NCI-H2196 treated with DMSO at 0.1 percent for 48 hours (cell line): Measurements from ENCODE around the gene FCRL2.
"Not testable (repeated sequence)": the region's sequence is repeated elsewhere in the genome, so short reads cannot be mapped to it uniquely, and the experiment has no call there.

Source experiments
- DNase-seq: peaks from one replicate; lab custom pipeline; 2025; ENCODE audit not compliant: unreplicated experiment; lab: John Stamatoyannopoulos, UW

The FCRL2 gene

DNA sequence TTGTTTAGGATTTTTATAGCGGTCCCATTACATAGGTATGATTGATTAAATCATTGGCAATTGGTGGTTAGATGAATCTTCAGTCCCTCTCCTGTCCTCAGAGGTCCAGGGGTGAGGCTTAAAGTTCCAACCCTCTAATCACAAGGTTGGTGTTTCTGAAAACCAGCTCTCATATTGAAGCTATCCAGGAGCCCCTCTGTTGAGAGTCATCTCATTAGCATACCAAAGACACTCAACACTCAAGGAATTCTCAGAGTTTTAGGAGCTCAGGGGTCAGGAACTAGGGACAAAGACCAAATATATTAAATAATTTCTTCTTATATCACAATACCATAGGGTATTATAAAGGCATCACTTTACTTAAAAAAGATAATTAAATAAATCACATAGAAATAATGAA, 23.3 kb downstream of the FCRL2 start:
- DNase-seq: no peak

DNA sequence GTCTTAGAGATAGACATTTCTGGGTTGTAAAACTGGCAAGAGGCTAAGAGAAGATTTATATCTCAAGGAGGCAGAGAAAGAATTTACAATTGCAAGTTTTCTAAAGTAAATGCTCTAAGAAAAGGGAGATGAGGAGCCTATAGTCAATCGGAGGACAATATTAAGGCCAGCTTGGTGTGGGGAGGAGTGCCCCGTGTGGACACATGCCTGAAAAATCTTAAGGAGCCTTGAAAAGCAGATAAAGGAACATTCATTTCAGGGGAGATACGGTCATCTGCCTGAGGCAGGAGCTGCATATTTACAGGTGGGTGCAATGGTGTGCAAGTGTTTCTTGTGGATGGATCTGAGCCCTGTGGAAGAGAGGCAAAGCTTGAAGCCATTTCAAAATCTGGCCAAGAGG, 25.6 kb downstream of the FCRL2 start:
- DNase-seq: no peak

DNA sequence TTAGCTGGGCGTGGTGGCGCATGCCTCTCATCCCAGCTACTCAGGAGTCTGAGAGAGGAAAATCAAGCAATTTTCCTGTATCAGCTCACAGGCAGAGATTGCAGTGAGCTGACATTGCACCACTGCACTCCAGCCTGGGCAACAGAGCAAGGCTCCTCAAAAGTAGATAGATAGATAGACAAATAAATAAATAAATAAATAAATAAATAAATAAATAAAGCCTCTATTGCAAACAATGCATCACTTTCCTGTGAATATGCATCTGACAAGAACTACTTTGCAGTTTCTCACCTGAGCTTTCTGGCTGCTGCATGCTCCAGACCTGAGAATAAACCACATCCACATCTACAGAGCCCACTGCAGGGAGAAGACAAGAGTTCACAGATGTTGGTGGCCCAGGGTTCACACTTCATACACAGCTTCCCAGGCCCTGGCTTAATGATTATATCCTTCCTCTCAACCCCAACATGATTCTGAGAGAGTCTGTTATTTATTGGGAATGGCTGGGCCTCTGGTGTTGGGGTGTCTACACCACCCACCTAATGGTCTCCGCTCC, 28.6 kb downstream of the FCRL2 start:
- DNase-seq: no peak

DNA sequence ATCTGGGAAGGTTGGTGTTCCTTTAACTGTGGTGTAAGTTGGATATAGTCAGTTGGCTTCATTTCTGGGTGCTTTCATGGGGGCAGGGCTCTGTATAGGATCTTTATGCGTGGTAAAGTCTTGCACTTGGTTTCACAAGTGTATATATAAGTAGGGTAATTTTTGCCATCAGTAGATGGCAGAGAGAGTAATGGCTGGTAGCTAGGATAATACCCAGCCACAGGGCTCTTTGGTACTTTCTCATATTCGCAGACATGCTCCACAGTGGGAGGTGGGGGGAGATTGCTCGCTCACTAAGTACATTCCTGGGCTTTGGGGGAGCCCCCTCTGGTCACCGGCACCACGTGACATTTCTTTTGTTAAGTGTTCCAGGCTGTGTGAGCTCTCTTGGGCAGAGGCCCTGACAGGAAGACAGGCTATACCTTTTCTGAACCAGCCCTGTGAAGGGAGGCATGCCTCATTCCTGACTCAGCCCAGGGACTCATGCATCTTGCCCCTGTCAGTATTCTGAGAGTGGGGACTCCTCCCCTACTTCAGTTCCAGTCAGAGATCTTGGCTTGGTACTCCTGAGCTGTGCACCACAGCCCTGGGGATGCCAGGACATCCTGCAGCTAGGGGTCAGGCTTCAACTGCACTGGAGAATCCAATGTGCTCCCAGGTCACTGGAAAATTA, 37.6 kb downstream of the FCRL2 start:
- no peak for DNase-seq

DNA sequence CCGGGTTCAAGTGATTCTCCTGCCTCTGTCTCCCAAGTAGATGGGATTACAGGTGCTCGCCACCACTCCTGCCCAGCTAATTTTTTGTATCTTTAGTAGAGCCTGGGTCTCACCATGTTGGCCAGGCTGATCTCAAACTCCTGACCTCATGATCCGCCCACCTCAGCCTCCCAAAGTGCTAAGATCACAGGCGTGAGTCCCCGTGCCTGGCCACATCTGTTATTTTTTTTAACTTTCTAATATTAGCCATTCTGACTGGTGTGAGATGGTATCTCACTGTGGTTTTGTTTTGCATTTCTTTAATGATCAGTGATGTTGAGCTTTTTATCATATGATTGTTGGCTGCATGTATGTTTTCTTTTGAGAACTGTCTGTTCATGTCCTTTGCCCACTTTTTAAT, 40.9 kb downstream of the FCRL2 start:
- DNase-seq: not testable (repeated sequence)

DNA sequence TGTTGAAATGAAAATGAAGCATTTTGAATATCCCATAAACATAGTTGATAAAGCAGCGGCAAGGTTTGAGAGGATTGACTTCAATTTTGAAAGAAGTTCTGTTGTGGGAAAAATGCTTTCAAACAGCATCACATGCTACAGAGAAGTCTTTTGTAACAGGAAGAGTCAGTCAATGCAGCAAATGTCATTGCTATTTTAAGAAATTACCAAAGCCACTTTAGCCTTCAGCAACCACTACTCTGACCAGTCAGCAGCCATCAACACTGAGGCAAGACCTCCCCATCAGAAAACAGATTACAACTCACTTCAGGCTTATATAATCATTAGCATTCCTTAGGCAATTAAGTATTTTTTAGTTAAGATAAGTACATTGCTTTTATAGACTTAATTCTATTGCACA, 42.6 kb downstream of the FCRL2 start:
- no peak for DNase-seq

DNA sequence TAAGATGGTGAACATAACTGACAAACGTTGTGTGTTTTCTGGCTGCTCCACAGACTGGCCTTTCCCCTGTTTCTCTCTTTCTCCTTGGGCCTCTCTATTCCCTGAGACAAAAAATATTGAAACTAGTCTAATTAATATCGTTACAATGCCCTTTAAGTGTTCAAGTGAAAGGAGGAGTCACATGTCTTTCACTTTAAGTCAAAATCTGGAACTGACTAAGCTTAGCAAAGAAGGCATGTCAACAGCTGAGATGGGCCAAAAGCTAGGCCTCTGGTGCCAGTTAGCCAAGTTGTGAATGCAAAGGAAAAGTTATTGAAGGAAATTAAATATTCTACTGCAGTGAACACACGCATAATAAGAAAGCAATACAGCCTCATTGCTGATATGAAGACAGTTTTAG, 44.2 kb downstream of the FCRL2 start:
- DNase-seq: no peak

DNA sequence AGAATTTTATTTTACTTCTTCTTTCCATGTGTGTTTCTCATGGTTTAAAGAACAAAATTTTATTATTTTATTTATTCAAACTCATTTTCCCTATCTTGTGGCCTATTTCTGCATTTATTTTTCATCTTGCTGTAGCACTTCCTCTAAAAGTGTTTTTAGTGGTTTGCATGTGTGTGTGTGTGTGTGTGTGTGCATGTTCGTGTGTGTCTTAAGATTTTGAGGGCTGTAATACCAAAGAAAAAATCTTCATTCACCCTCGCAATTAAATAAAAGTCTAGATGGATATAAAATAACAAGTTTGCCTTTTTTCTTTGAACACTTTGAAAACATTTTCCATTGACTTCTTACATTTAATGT, 51.7 kb downstream of the FCRL2 start:
- no peak for DNase-seq

DNA sequence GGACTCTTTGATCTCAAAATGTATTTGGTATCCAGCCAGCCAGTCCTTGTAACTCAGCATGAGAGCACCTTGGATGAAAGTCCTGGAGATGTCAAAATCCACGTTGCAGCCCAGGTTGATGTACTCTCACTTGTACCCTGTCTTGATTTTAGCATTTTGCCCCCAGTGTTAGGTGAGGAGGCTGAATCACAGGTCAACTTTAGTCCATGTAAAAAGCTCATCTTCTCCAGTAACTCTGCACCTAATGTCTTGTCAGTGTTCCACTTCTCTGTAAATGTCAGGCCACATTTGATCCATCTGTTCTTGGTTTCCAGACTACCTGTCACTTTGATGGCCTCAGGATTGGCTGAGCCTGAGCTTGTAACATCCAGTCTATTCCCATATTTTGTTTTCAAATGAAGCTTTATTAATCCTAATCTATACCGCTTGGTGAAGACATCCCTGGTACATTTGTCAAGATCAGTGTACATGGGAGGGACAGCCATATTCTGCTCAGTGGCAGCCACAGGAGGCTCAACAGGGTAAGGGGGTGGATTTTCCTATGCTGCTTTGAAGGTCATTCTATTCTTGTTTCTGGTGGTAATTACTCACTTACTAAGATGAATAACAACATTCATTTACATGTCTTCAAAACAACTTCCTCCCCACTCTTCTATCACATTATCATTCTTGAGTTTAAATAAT, 52.3 kb downstream of the FCRL2 start:
- no peak for DNase-seq

DNA sequence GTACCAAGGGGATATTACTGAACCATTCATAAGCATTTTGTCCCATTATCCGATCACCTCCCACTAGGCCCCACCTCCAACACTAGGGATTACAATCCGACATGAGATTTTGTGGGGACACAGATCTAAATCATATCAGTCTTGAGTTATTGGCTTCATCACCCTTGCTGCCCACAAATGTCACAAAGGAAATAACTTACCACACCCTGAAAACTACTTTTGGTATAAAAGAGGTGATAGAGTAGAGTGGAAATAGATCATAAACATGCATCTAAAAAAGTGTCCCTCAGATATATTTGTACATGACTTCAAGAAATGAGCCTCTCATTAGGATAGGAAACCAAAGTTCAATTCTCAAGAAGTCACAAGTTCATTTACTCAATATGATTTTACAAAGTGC, 53.8 kb downstream of the FCRL2 start:
- no peak for DNase-seq

DNA sequence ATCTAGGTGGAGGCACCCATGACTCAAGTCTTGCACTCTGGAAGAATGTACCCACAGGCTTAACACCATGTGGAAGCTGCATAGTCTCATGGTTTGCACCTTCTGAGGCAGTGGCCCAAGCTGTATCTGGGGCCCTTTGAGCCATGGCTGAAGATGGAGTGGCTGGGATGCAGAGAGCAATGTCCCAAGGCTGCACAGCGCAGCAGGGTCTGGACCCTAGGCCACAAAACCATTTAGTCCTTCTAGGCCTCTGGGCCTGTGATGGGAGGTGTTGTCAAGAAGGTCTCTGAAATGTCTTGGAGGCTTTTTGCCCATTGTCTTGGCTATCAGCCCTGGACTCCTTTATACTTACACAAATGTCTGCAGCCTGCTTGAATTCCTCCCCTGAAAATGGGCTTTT, 54.9 kb downstream of the FCRL2 start:
- no peak for DNase-seq

DNA sequence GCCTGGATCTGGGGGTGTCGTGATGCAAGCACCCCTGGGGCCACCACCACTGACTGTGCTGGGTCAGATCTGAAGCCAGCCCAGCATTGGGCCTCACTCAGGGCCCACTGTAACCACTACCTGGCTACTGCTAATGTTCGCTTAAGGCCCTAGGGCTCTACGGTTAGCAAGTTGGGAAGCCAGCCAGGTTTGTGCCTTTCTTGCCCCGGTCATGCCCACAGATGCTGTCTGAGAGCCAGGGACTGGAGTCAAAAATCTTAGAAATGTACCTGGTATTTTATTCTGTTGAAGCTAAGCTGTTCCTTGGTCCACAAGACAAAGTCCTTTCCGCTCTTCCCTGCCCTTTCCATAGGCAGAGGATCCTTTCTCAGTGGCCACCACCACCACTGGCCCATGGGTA, 61.2 kb downstream of the FCRL2 start:
- no peak for DNase-seq

DNA sequence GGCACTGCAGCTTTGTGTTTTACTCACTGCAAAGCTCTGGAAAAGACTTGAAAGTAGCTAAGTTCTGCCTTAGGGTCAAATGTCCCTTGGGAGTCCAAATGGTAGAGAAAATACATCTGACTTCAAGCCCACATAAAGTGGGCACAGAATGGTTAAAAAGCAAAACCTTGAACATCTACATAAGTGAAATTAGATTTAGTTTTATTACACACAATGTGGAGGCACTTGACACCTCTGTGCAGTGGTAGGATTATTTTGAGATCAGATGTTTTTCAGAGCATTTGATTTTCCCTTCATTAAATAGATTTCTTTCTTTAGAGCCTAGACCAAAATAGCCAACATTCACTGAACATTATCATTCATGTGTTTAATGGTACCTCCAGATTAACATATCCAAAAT, 65.1 kb downstream of the FCRL2 start:
- DNase-seq: no peak

DNA sequence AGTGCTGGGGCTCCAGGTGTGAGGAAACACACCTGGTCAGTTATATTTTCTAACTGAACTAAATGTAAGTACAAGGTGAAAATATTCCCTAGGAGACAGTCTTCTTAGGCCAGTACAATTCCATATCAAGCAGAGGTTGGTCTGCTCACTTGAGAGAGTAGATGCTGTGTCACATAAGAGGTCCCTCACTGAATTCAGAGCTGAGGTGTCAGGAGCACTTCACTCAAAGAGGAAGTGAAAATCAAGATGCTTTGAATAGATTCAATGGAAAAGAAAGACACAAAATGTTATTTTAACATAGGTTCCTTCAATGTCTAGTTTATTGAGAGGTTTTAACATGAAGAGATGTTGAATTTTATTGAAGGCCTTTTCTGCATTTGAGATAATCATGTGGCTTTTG, 72.1 kb downstream of the FCRL2 start:
- no peak for DNase-seq

DNA sequence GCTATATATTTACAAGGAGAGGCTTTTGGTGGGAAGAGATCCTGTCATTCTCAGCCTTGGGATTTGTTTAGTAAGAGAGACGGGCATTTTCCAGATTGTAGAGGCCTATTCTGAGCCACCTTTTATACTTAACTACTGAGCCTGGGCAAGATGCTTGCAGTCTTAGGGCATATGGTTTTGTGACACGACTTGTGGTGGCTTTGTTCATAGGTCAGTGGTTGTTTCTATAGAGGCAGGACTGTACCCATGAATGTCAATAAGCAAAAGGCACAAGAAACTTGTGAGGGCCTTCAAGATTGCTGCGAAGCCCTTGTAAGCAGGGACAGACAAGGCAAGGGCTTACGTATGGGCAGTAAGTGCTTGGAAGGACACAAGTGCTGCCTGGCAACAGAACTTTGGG, 73.0 kb downstream of the FCRL2 start:
- DNase-seq: no peak

DNA sequence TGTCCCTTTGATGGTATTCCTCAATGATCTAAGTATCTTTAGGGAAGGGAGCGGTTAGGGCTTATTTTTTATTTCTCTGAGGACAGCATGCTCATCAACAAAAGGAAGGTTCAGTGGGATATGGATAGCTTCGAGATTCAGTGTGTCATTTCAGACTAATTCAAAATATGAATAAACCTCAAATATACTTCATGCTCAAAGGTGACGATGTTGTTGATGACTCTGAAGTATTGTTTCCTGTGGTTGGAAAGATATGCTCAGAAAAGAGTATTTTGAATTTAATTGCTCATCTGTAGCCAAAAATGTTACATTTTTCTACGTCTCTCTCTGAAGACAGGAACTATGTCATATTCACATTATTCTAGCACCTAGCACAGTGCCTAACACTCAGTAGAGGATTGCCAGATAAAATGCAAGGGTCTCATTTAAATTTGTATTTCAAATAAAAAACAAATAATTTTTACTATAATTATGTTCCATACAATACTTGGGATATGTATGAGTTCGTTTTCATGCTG, 74.6 kb downstream of the FCRL2 start:
- DNase-seq: no peak

DNA sequence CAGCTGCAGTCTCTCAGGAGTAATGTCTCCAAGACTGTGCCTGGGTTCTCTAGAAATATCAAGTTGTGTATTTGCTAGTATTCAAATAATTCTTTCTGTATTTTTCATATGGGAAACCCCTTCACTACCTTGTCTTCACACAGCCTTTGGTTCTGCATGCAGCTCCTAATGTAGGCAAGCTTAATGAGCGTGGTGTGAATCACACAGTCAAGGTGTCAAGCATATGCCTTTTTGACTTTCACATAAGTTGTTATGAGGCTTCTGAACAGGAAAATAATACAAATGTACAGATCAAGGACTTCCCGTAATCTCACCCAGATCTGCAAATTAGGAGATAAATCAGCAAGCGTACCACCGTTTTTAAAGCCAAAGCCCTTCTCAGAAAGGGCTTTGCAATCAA, 76.2 kb downstream of the FCRL2 start, which contains the start of gene FCRL3:
Gene FCRL3 (minus strand): TSS at position 38 of the 400 bp plus-strand sequence. CDS start 280 bp downstream, outside the sequence.
- DNase-seq: no peak

DNA sequence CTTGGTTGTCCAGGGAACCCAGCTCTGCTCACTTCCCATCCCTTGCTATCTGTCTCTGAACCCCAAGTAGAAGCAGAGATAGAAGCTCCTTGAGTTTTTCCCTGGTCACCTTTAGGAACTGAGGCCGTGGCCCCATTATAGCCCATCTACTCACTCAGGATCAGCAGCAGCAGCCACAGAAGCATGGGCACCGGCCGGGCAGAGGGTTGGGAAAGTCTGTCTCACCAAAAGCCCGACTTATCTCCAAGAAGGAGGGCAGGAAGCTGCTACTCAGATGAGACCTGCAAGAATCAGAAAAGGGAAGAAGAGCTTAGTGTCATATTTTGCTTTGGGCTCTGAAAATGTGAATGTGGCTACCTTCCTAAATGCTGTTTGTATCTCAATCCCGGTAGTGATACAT, 76.6 kb downstream of the FCRL2 start:
- no peak for DNase-seq

DNA sequence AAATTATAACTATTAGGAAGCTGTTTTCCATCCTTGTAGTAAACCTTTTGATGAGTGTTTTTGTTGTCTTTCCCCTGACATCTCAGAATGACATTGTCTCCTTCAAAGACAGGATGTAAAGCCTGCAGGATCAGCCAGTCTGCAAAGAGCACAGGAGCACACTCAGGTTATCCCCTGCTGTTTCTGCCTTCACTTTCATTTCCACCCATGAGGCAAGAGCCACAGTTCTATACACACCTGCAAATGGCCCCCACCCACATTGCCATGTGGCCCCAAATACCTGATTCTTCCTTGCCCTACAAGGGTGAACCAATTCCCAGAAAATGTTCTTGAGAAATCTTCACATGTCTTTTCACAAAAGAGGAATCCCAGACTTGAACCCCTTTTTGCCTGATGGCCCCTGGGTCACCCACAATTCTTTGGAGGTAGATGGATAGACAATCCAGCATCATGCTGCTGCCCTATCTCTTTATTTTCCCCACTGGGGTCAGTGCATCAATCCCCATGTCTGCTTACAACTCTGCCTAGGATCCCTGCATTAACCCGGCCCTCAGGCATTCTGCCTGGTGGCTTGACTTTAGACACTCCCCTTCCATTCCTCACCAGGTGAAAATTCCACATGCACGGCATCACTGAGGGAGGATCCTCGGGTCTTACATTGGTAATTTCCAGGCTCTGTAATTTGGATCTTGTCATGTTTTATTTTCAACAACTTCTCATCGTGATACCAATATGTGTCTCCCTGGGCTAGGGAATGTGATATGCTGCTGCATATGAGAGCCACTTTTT, 79.0 kb downstream of the FCRL2 start:
- no peak for DNase-seq

DNA sequence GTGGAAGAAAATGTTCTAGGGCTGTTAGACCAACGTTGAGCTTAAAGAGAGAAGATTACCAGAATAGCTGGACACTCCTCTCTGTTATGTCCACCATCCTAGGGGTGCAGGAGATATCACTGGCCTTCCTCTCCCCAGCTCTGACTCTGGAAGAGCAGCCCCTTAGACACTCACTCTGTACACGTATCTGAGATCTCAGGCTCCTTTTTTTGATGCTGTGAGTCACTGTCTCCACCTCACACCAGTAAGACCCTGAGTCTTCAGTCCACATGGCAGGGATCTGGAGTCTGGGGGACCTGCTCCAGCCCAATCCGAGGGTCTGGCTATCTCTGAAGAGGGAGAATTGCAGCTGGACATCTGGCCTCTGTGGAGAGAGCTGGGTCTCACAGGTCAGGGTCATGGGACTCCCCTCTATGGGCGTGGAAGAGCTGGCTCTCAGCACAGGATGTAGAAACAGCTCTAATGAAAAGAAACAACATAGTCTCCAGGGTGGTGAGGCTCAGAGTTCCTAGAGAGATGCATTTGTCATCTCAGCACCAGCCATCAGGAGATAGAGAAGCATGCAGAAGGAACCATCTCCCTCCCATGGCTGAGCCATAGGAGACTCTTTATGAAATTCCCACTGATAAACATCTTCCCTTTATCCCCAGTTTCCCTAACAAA, 79.8 kb downstream of the FCRL2 start:
- DNase-seq: no peak
